GM18517 (cell line): ENCODE data around the gene GPR12.

Experiments
- ATAC-seq: cut with Tn5 transposase; IDR thresholded peaks from one replicate; pipeline ENCODE4 v1.9.1; 2021; ENCODE audit warnings: mild to moderate bottlenecking, moderate library complexity; ENCODE audit not compliant: unreplicated experiment

Gene GPR12, protein sequence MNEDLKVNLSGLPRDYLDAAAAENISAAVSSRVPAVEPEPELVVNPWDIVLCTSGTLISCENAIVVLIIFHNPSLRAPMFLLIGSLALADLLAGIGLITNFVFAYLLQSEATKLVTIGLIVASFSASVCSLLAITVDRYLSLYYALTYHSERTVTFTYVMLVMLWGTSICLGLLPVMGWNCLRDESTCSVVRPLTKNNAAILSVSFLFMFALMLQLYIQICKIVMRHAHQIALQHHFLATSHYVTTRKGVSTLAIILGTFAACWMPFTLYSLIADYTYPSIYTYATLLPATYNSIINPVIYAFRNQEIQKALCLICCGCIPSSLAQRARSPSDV

DNA sequence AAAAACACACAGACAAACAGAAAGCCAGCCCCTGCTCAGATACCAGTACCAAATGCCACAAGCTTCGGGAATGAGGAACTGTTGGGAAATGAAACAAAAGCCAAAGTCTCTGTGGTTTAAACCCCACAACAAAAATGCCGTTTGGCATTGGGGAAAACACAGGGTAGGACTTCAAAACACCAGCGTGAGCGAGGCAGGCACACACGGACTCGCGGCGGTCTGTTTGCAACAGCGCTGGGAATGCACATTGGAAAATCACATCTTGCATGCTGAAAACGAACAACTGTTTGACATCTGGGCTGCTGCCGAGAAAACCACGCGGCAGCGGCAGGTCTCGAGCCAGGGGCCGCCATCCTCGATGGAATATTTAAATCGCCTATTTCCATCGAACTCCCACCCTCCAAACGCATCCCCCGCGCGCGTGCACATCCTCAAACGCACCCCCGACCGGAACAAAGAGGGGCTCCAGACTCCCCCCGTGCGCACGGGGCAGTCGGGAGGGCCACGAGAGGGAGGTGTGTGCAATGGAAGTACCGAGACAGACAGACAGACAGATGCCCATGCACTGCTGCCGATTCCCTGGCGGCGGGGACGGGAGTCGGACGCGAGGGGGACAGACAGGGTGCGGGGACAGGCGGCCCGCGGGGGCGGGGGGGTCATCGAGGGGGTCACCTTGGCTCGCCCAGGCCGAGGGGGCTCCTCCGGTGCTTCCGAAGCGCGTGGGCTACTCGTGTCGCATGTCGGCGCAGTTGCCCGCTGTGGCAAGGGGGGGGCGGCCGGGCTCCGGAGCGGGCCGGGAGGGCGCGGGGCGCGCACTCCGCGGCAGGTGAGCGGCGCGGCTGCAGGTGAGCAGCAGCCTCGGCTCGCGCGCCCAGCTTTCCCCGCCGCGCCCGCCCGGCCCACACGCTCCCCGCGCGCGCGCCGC, at the start of gene GPR12:
Gene GPR12, minus strand, starts transcription at position 880 of the 925 bp plus-strand sequence. CDS start 959 bp downstream, outside the sequence.
- ATAC-seq: no peak

DNA sequence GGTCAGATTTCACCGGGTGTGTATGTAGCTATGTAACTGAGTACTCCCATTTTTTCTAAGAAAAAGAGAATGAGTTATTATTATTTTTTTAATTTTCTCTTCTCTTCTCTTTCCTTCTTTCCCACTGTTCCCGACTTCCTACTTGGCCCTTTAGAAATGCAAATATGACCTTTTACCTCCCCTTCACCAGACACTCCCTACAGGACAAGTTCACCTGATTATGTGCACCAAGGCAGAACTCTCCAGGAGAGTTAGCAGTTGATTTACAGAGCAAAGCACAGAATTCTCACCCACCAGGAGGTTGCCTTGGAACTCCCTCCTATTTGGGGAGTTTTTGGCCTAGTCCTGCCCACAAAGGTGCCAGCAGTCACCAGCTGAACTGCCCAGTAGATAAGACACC, 49.5 kb upstream of the GPR12 start:
- no peak for ATAC-seq

GRCh38 chr13:26806891-26807290, 46.3 kb upstream of the GPR12 start:
- ATAC-seq: no peak

- ATAC-seq: no peak
Measured at GRCh38 chr13:26787961-26788360, 27.4 kb upstream of the GPR12 start.

GRCh38 chr13:26786651-26787295, 26.2 kb upstream of the GPR12 start:
- no peak for ATAC-seq

DNA sequence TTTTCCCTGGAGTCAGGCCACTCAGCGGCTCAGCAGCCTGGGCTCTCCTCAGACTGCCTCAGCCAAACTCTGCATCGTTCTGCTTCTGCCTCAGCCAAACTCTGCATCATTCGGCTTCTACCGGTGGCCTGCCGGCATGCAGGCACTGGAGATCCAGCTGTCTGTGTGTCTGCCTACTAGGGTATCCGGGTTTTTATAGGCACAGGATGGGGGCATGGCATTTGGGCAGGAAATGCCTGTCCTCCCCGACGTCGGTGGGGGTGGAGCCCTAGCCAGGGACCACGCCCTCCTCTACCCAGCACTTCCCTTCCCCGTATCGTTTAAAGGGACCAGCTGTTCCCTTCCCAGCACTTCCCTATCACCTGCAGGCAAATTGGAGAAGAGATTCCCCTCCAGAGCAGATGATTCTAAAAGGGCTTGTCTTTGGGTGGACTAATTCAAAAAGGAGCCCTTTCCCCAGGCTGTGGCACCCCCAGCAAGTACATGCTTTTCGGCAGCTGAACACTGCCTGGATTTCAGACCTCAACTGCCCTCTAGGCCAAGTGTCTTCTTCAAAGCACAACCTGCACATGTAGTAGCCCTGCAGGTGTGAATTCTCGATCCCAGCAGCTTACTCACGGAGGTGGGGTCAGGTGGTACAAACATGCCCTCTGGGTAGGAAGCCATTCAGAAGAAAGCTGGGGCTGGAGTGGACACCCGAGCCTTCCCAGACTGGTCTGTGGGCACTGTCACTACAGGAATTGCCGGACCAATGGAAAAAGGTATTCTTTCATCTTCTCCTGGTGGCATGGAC, 25.4 kb upstream of the GPR12 start:
- peak; percentile 16 for ATAC-seq

GRCh38 chr13:26784704-26785639, 24.4 kb upstream of the GPR12 start:
- peak; percentile 55 for ATAC-seq

- ATAC-seq: no peak
Measured at GRCh38 chr13:26780411-26780810, 19.8 kb upstream of the GPR12 start.

DNA sequence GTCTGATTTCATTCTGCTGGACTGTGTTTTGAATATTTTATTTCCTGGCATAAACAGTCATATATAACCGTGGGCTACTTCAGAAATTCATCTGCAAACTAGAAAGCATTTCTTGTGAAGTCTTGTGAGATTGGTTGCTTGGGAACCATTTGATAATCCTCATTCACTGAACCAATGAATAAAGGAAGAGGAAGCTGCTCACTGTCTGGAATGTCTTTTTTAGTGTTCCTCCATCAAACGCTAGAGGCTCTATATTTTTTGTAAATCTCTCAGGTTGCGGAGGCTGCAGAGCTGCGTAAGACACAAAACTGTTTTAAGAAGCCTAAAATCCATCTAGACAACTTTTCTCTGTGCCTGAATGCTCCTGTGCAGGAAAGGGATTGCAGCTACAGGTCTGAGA, 18.7 kb upstream of the GPR12 start:
- no peak for ATAC-seq

DNA sequence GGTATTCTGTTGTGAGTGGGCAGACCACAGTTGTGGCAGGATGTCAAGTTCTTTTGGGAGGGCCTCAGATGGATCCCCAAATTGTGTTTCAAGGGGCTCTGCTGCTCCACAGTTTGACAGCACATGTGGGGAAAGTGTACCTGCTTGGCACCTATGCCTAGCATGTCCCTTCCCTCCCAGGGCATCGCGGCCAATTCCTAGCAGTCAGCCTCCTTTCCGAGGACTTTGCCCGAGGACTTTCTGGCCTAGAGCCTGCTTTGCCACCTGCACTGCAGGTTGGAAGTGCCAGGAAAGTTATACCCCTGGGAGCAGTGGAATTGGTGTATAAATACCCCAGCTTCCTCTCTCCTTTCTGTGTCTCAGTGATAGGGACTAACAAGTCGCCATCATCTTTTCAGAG, 11.9 kb upstream of the GPR12 start:
- no peak for ATAC-seq

- ATAC-seq: no peak
Measured at GRCh38 chr13:26771796-26772195, 11.2 kb upstream of the GPR12 start.

GRCh38 chr13:26762745-26763345, 2.3 kb upstream of the GPR12 start:
- no peak for ATAC-seq

GRCh38 chr13:26760832-26761582, 421 bp upstream of the GPR12 start:
- ATAC-seq: no peak

- no peak for ATAC-seq
Measured at GRCh38 chr13:26759249-26759906, 1.2 kb downstream of the GPR12 start.

GRCh38 chr13:26758496-26759157, 2.0 kb downstream of the GPR12 start:
- no peak for ATAC-seq

DNA sequence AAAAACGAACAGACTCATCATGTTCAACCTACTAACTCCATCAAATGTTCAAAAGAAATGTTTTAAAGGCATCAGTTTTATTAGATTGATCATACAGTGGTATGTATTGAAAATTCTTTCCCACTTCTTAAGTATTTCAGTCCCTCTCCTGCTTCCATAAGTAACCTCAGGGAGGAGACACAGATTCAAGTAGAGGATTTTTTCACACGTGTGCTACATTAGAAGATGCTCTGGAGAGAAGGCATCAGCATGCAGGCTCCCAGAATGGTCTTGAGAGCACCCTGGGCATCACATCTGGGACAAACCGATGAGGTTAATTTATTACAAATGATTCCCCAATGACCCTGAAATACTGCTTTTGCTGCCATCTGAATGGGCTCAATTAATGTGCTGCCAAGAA, 3.6 kb downstream of the GPR12 start:
- no peak for ATAC-seq

DNA sequence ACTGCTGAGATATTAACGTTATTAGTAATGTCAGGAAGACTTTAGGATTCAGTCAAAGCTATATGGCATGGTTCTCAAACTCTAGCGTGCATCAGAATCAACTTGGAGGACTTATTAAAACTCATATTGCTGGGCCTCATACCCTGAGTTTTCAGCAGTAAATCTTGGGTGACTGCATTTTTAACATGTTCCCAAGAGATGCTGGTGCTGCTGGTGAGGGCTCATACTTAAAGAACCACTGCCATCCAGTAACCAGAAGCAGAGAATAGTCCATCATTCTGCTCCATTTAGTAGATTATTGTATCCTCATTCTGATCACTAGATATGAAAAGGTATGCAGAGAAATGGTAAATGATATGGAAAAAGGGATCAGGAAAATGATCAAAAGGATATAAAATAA, 7.9 kb downstream of the GPR12 start:
- ATAC-seq: no peak
